HUES64 (cell line): ENCODE data around the gene PVALB.

ENCODE experiments used
- H3K27ac ChIP-seq: 2 replicates; pipeline ENCODE4 v1.7.0; 2013; ENCODE audit warnings: low read depth, low read length, inconsistent platforms
- H3K27me3 ChIP-seq: 2 replicates; pipeline ENCODE4 v1.6.1; 2013; ENCODE audit warnings: mild to moderate bottlenecking, low read length; ENCODE audit not compliant: insufficient read depth
- H3K36me3 ChIP-seq: 2 replicates; pipeline ENCODE4 v1.6.1; 2013; ENCODE audit warnings: mild to moderate bottlenecking, low read length; ENCODE audit not compliant: insufficient read depth
- H3K4me1 ChIP-seq: 2 replicates; pipeline ENCODE4 v1.6.1; 2013; ENCODE audit warnings: mild to moderate bottlenecking, low read length, moderate library complexity; ENCODE audit not compliant: insufficient read depth
- H3K4me3 ChIP-seq: 2 replicates; pipeline ENCODE4 v1.5.1; 2013; ENCODE audit warnings: mild to moderate bottlenecking, low read length, moderate library complexity
- H3K9ac ChIP-seq: 2 replicates; pipeline ENCODE4 v1.6.1; 2013; ENCODE audit warnings: mild to moderate bottlenecking, low read depth, low read length
- H3K9me3 ChIP-seq: 2 replicates; pipeline ENCODE4 v1.6.1; 2013; ENCODE audit warnings: low read depth, low read length; ENCODE audit not compliant: insufficient read depth
- WGBS: fragments of 150-250, 120-280 bp; methylation state at CpG from one replicate; pipeline ENCODE4 v1.1.7; 2013; ENCODE audit warnings: missing lambda C conversion rate; 5-methylcytosine and 5-hydroxymethylcytosine counted together

PVALB gene

GRCh38 chr22:36783743-36784142, 33.1 kb downstream of the PVALB start:
- no peak overlapping the region for H3K27ac ChIP-seq
- no peak overlapping the region for H3K4me3 ChIP-seq
- no peaks in the 10 kb centered on the region for H3K4me1 ChIP-seq
- no peaks in the 10 kb centered on the region for H3K36me3 ChIP-seq
- H3K9ac ChIP-seq: no peak overlapping the region
- H3K27me3 ChIP-seq: peaks cover 6% of the 10 kb centered on the region
- WGBS: 91% methylated on average over 2 of the region's 2 CpGs
- H3K9me3 ChIP-seq: peaks cover 2% of the 10 kb centered on the region; the same call in 1 of the 2 replicates

GRCh38 chr22:36781656-36782627, 34.9 kb downstream of the PVALB start:
- no peak overlapping the region for H3K27ac ChIP-seq
- no peak overlapping the region for H3K4me3 ChIP-seq
- H3K36me3 ChIP-seq: no peaks in the 10 kb centered on the region
- H3K27me3 ChIP-seq: peaks cover 13% of the 10 kb centered on the region
- H3K4me1 ChIP-seq: no peaks in the 10 kb centered on the region
- no peak overlapping the region for H3K9ac ChIP-seq
- 32% methylated on average over 32 of the region's 33 CpGs for WGBS
- H3K9me3 ChIP-seq: peaks cover 13% of the 10 kb centered on the region

GRCh38 chr22:36778020-36778419, 38.8 kb downstream of the PVALB start:
- Histone ChIP-seq H3K27ac (no peak overlapping the region), H3K4me3 (no peak overlapping the region), H3K36me3 (no peaks in the 10 kb centered on the region), H3K27me3 (peaks cover 16% of the 10 kb centered on the region), H3K4me1 (peaks cover 9% of the 10 kb centered on the region), H3K9me3 (peaks cover 13% of the 10 kb centered on the region), H3K9ac (no peak overlapping the region)

- peak overlapping the region; percentile 84 for H3K4me3 ChIP-seq
- H3K27me3 ChIP-seq: peaks cover 10% of the 10 kb centered on the region
- peaks cover 7% of the 10 kb centered on the region for H3K36me3 ChIP-seq
- WGBS: 81% methylated on average over 12 of the region's 12 CpGs
- no peak overlapping the region for H3K27ac ChIP-seq
- H3K9ac ChIP-seq: peak overlapping the region; percentile 55; the same call in 1 of the 2 replicates
- H3K4me1 ChIP-seq: peaks cover 9% of the 10 kb centered on the region
- peaks cover 13% of the 10 kb centered on the region for H3K9me3 ChIP-seq
Observed at GRCh38 chr22:36776722-36777121, 40.1 kb downstream of the PVALB start.

- Histone ChIP-seq H3K36me3 (peaks cover 7% of the 10 kb centered on the region), H3K9ac (peak within 1 kb of the TSS; percentile 55; the same call in 1 of the 2 replicates), H3K4me1 (peaks cover 9% of the 10 kb centered on the region), H3K27ac (no peak within 1 kb of the TSS), H3K4me3 (peak within 1 kb of the TSS; percentile 84), H3K27me3 (peaks cover 10% of the 10 kb centered on the region), H3K9me3 (peaks cover 13% of the 10 kb centered on the region)
- WGBS: under 1% methylated on average over 43 of the region's 43 CpGs
Observed at GRCh38 chr22:36775964-36776669, 40.7 kb downstream of the PVALB start, which contains the start of gene IFT27. TSS of gene IFT27 (minus strand) at chr22:36776119. CDS start at chr22:36775707, 412 bp downstream.

GRCh38 chr22:36775586-36775963, 41.3 kb downstream of the PVALB start:
- Histone ChIP-seq H3K9me3 (peaks cover 13% of the 10 kb centered on the region), H3K4me3 (peak overlapping the region; percentile 84), H3K36me3 (peaks cover 7% of the 10 kb centered on the region), H3K27me3 (peaks cover 10% of the 10 kb centered on the region), H3K27ac (no peak overlapping the region), H3K9ac (peak overlapping the region; percentile 53; the same call in 1 of the 2 replicates), H3K4me1 (peaks cover 13% of the 10 kb centered on the region)
- WGBS: under 1% methylated on average over 23 of the region's 23 CpGs

- H3K27ac ChIP-seq: no peak overlapping the region
- 90% methylated on average over 3 of the region's 3 CpGs for WGBS
- H3K36me3 ChIP-seq: peaks cover 7% of the 10 kb centered on the region
- no peak overlapping the region for H3K4me3 ChIP-seq
- peaks cover 13% of the 10 kb centered on the region for H3K9me3 ChIP-seq
- H3K4me1 ChIP-seq: peaks cover 13% of the 10 kb centered on the region
- peaks cover 10% of the 10 kb centered on the region for H3K27me3 ChIP-seq
- no peak overlapping the region for H3K9ac ChIP-seq
Observed at GRCh38 chr22:36773935-36774334, 42.9 kb downstream of the PVALB start.

- no peak overlapping the region for H3K9ac ChIP-seq
- H3K4me1 ChIP-seq: peaks cover 13% of the 10 kb centered on the region
- H3K36me3 ChIP-seq: peaks cover 7% of the 10 kb centered on the region
- no peak overlapping the region for H3K4me3 ChIP-seq
- H3K27ac ChIP-seq: no peak overlapping the region
- H3K27me3 ChIP-seq: peaks cover 8% of the 10 kb centered on the region
- H3K9me3 ChIP-seq: no peaks in the 10 kb centered on the region; the same call in 1 of the 2 replicates
- WGBS: 98% methylated on average over 8 of the region's 8 CpGs
Observed at GRCh38 chr22:36772451-36772850, 44.4 kb downstream of the PVALB start.

- Histone ChIP-seq H3K9ac (no peak overlapping the region), H3K4me3 (no peak overlapping the region), H3K36me3 (peaks cover 11% of the 10 kb centered on the region), H3K4me1 (peaks cover 9% of the 10 kb centered on the region), H3K27ac (no peak overlapping the region), H3K27me3 (no peaks in the 10 kb centered on the region), H3K9me3 (no peaks in the 10 kb centered on the region)
- WGBS: 94% methylated on average over 13 of the region's 13 CpGs
Observed at GRCh38 chr22:36771356-36772063, 45.3 kb downstream of the PVALB start.

- H3K27ac ChIP-seq: no peak overlapping the region
- no peaks in the 10 kb centered on the region for H3K27me3 ChIP-seq
- peaks cover 17% of the 10 kb centered on the region for H3K36me3 ChIP-seq
- 0 out of 2 replicates have a peak, but pooled peaks cover 8% of the 10 kb centered on the region for H3K4me1 ChIP-seq
- no peaks in the 10 kb centered on the region for H3K9me3 ChIP-seq
- H3K4me3 ChIP-seq: no peak overlapping the region
- H3K9ac ChIP-seq: no peak overlapping the region
- WGBS: 64% methylated on average over 10 of the region's 11 CpGs
Observed at GRCh38 chr22:36770513-36771231, 46.2 kb downstream of the PVALB start.
